Activated CD4-positive, alpha-beta T cell treated with anti-CD3 and anti-CD28 coated beads, Interleukin-2, amount 10 ng/mL, durations not matched to agents 7 days and 5 days (primary cell): ENCODE results near the gene GTF2F1. TPM values are rescaled to one million over a fixed set of nuclear protein-coding genes. Genes with fewer than 3 reads are reported as not detected.

Experiments used
- microRNA-seq: library from miRNA; unstranded; fragments of <30 nt; microRNA quantifications from one replicate; pipeline ENCODE4 v1.2.0, GENCODE V29; 2021; ENCODE audit warnings: borderline microRNAs expressed, borderline replicate concordance
- total RNA-seq, 2 experiments: library from RNA; stranded (reverse); gene quantifications; one replicate each; pipeline ENCODE4 v1.2.3, GENCODE V29; 2021

GTF2F1 gene
- total RNA-seq, 2 experiments from 2014 or later: 61.4 to 67.7 TPM

Small RNA genes within 50 kb of the gene (microRNA-seq; reads per million reads assigned to microRNA genes)
- gene MIR3940 (24.9 reads per million, percentile 52 among the genes with 10 or more reads in this experiment), gene MIR6790 (not detected), gene MIR6885 (not detected)

Other genes with a start within 250 kb of the GTF2F1 start
- 10 to 100 TPM; 38.4 to 46.5 TPM for gene MLLT1, start 113.2 kb downstream of the GTF2F1 start, total RNA-seq
- under 1 TPM; 0.81 to 0.82 TPM for gene ACER1, start 59.6 kb downstream of the GTF2F1 start, total RNA-seq
- 100 to 1,000 TPM; 124 to 125 TPM for gene CLPP, start 31.6 kb downstream of the GTF2F1 start, total RNA-seq
- 10 to 100 TPM; 32.8 to 48.2 TPM for gene ALKBH7, start 20.4 kb downstream of the GTF2F1 start, total RNA-seq
- gene PSPN, start 17.2 kb downstream of the GTF2F1 start, total RNA-seq: 1 to 10 TPM; 2.4 TPM
- gene KHSRP, start 31.6 kb upstream of the GTF2F1 start, total RNA-seq: 100 to 1,000 TPM; 301 to 308 TPM
- under 1 TPM; 0.42 to 0.55 TPM for gene SLC25A41, start 40.6 kb upstream of the GTF2F1 start, total RNA-seq
- gene SLC25A23, start 66.6 kb upstream of the GTF2F1 start, total RNA-seq: 10 to 100 TPM; 19.4 to 24.8 TPM
- gene CRB3, start 71.1 kb upstream of the GTF2F1 start, total RNA-seq: under 1 TPM; 0.33 to 0.64 TPM
- 100 to 1,000 TPM in 1 of 2 experiments, 10 to 100 TPM in 1; 100.0 to 104 TPM for gene DENND1C, start 88.6 kb upstream of the GTF2F1 start, total RNA-seq
- gene TUBB4A, start 109.1 kb upstream of the GTF2F1 start, total RNA-seq: 1 to 10 TPM; 1.2 to 2.5 TPM
- gene TNFSF9, start 137.9 kb upstream of the GTF2F1 start, total RNA-seq: 1 to 10 TPM; 1.1 to 1.5 TPM
- gene CD70, start 198.0 kb upstream of the GTF2F1 start, total RNA-seq: 10 to 100 TPM; 12.6 to 12.9 TPM